ENCODE results near the gene EIF2AK2.

The EIF2AK2 gene

GRCh38 chr2:37080689-37081088, 76.1 kb downstream of the EIF2AK2 start:
- in situ Hi-C loops (cut with HindIII; ENCODE audit: low pct_ligation_motif_present, low sequenced_read_pairs), result no loop called here
- no peak for TF ChIP-seq CTCF (IDR thresholded peaks at IDR 0.05; ENCODE audit: low read depth, low read length, missing control alignments)
- no peak overlapping the region for H3K27ac ChIP-seq
- peaks cover 9% of the 10 kb centered on the region for H3K36me3 ChIP-seq (replicated peaks)
- no peak overlapping the region for H3K4me3 ChIP-seq (ENCODE audit: low read depth, low read length)
- DNase-seq, result no peak
- no peaks in the 10 kb centered on the region for H3K27me3 ChIP-seq (replicated peaks)

- no peak for DNase-seq
- H3K4me3 ChIP-seq (ENCODE audit: low read depth, low read length), result no peak overlapping the region
- no peak for TF ChIP-seq CTCF (IDR thresholded peaks at IDR 0.05; ENCODE audit: low read depth, low read length, missing control alignments)
- no peaks in the 10 kb centered on the region for H3K27me3 ChIP-seq (replicated peaks)
- in situ Hi-C loops (cut with HindIII; ENCODE audit: low pct_ligation_motif_present, low sequenced_read_pairs), result no loop called here
- H3K36me3 ChIP-seq (replicated peaks), result peaks cover 9% of the 10 kb centered on the region
- no peak overlapping the region for H3K27ac ChIP-seq
Observed at GRCh38 chr2:37080266-37080665, 76.5 kb downstream of the EIF2AK2 start.

- in situ Hi-C loops (cut with HindIII; ENCODE audit: low pct_ligation_motif_present, low sequenced_read_pairs), result no loop called here
- no peaks in the 10 kb centered on the region for H3K27me3 ChIP-seq (replicated peaks)
- no peak for TF ChIP-seq CTCF (IDR thresholded peaks at IDR 0.05; ENCODE audit: low read depth, low read length, missing control alignments)
- H3K36me3 ChIP-seq (replicated peaks), result peaks cover 15% of the 10 kb centered on the region
- H3K4me3 ChIP-seq (ENCODE audit: low read depth, low read length), result no peak overlapping the region
- no peak overlapping the region for H3K27ac ChIP-seq
- no peak for DNase-seq
Observed at GRCh38 chr2:37070931-37071330, 85.8 kb downstream of the EIF2AK2 start.

- Histone ChIP-seq H3K27ac (no peak overlapping the region), H3K4me3 (ENCODE audit: low read depth, low read length) (no peak overlapping the region), H3K27me3 (replicated peaks) (no peaks in the 10 kb centered on the region), H3K36me3 (replicated peaks) (peaks cover 26% of the 10 kb centered on the region)
- TF ChIP-seq CTCF (IDR thresholded peaks at IDR 0.05; ENCODE audit: low read depth, low read length, missing control alignments), result no peak
- in situ Hi-C loops (cut with HindIII; ENCODE audit: low pct_ligation_motif_present, low sequenced_read_pairs), result no loop called here
- DNase-seq, result no peak
Observed at GRCh38 chr2:37068686-37069085, 88.1 kb downstream of the EIF2AK2 start.

- in situ Hi-C loops (cut with HindIII; ENCODE audit: low pct_ligation_motif_present, low sequenced_read_pairs), result no loop called here
Observed at GRCh38 chr2:37061776-37062175, 95.0 kb downstream of the EIF2AK2 start.

More at GRCh38 chr2:37061776-37062175, 95.0 kb downstream of the EIF2AK2 start:
- no peak overlapping the region for H3K27ac ChIP-seq
- no peak for DNase-seq
- no peak overlapping the region for H3K4me3 ChIP-seq (ENCODE audit: low read depth, low read length)
- H3K27me3 ChIP-seq (replicated peaks), result no peaks in the 10 kb centered on the region
- H3K36me3 ChIP-seq (replicated peaks), result peaks cover 44% of the 10 kb centered on the region
- no peak for TF ChIP-seq CTCF (IDR thresholded peaks at IDR 0.05; ENCODE audit: low read depth, low read length, missing control alignments)
